Ectodermal cell (in vitro differentiated cells): ENCODE data around the gene MALT1.

Experiments
- H3K27ac ChIP-seq: 2 replicates; pipeline ENCODE4 v1.7.0; 2013; ENCODE audit warnings: mild to moderate bottlenecking, low read depth, low read length; ENCODE audit not compliant: insufficient read depth, poor library complexity, severe bottlenecking
- H3K27me3 ChIP-seq: 2 replicates; pipeline ENCODE4 v1.7.0; 2013; ENCODE audit warnings: mild to moderate bottlenecking, low read length; ENCODE audit not compliant: insufficient read depth, control insufficient read depth, poor library complexity, severe bottlenecking
- H3K36me3 ChIP-seq: one replicate; pipeline ENCODE4 v1.7.0; 2013; ENCODE audit warnings: low read length; ENCODE audit not compliant: control insufficient read depth, insufficient read depth
- H3K4me1 ChIP-seq: one replicate; pipeline ENCODE4 v1.7.0; 2013; ENCODE audit warnings: low read length; ENCODE audit not compliant: control insufficient read depth, insufficient read depth
- H3K4me3 ChIP-seq: 2 replicates; pipeline ENCODE4 v1.7.0; 2013; ENCODE audit warnings: low read depth, low read length, control low read depth; ENCODE audit not compliant: insufficient read depth
- H3K9me3 ChIP-seq: 2 replicates; pipeline ENCODE4 v1.7.0; 2013; ENCODE audit warnings: mild to moderate bottlenecking, low read length, moderate library complexity; ENCODE audit not compliant: control insufficient read depth
- WGBS, 2 experiments: methylation state at CpG; one replicate each; pipeline ENCODE4 v1.1.7; 2013; ENCODE audit warnings: missing lambda C conversion rate in 2 of 2; 5-methylcytosine and 5-hydroxymethylcytosine counted together

The MALT1 gene

DNA sequence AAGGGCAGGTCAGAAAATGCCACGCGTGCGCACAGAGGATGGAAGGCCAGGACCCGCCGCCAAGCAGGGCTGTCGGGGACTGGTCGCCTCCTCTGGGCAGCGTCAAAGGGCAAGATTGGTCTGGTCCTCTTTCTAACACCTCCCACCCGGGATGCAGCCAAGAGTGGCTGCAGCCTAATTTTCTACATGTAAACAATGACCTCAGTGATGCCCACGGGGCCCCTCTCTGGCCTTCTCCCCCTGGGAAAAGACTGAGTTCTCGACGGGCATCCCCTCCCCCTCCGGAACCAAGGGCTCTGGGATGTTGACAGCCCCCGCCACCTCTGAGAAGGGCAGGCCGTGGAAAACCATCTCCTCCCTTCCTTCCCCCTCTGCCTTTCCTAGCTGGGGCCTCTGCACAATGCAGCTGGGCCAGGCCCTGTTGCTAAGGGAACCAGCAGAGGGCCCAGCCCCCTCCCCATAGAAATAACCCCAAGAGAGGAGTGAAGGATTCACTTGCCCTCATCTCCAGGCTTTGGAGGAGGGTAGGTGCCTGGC lies 113.4 kb downstream of the MALT1 start:
- WGBS, 2 experiments, result 69 to 70% methylated on average over 15 of the region's 15 CpGs
- Histone ChIP-seq H3K9me3 (no peaks in the 10 kb centered on the region), H3K27ac (no peak overlapping the region), H3K4me1 (peaks cover 20% of the 10 kb centered on the region), H3K4me3 (no peak overlapping the region), H3K36me3 (no peaks in the 10 kb centered on the region), H3K27me3 (no peaks in the 10 kb centered on the region)

DNA sequence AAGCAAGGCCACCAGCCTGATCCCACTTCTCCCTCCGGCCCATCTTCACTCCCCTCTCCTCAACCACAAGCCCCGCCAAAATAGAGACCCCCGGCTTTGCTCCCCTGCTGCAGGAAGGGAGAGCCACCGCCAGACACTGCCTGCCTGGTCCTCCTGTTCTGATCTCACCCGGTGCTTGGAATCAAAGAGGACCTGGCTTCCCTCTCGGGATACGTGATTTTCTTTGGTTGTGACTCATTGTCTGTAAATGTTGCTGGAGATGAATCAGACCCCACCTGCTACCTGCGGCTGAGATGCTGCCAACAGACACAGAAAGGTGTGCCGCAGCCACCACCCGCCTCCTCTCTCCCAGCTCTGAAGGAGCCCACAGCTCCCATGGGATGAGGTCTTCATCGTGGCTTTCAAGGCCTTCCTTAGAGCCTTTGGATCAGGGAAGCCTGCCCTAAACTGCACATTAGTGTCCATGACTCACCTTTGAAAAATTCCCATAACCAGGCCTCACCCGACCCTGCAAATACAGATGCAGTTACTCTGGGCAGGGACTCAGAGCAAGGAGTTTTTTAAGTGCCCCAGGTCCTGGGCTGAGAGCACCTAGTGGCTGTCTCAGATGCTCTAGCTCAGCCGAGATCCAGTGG lies 114.0 kb downstream of the MALT1 start:
- no peaks in the 10 kb centered on the region for H3K36me3 ChIP-seq
- no peak overlapping the region for H3K27ac ChIP-seq
- 69 to 78% methylated on average over 13 of the region's 13 CpGs for WGBS, 2 experiments
- H3K27me3 ChIP-seq, result no peaks in the 10 kb centered on the region
- peaks cover 25% of the 10 kb centered on the region for H3K4me1 ChIP-seq
- H3K9me3 ChIP-seq, result no peaks in the 10 kb centered on the region
- no peak overlapping the region for H3K4me3 ChIP-seq

DNA sequence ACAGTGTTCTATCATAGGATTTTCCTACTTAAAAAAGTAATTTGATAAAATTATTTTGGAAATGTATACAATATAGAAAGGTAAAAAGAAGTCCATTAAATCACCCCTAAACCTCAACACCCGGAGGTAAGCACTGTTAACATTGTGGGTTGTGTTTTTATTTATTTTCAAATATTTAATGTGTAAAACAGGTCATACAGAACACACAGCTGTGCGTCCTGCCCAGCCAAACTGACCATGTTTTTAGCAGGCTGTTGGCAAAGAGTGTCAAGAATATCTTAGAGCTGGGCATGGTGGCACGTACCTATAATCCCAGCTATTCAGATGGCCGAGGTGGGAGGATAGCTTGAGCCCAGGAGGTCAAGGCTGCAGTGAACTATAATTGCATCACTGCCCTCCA lies 114.6 kb downstream of the MALT1 start:
- no peaks in the 10 kb centered on the region for H3K27me3 ChIP-seq
- no peaks in the 10 kb centered on the region for H3K36me3 ChIP-seq
- WGBS, 2 experiments, result 94 to 96% methylated on average over 3 of the region's 4 CpGs
- no peaks in the 10 kb centered on the region for H3K9me3 ChIP-seq
- no peak overlapping the region for H3K27ac ChIP-seq
- H3K4me1 ChIP-seq, result peaks cover 26% of the 10 kb centered on the region
- no peak overlapping the region for H3K4me3 ChIP-seq

DNA sequence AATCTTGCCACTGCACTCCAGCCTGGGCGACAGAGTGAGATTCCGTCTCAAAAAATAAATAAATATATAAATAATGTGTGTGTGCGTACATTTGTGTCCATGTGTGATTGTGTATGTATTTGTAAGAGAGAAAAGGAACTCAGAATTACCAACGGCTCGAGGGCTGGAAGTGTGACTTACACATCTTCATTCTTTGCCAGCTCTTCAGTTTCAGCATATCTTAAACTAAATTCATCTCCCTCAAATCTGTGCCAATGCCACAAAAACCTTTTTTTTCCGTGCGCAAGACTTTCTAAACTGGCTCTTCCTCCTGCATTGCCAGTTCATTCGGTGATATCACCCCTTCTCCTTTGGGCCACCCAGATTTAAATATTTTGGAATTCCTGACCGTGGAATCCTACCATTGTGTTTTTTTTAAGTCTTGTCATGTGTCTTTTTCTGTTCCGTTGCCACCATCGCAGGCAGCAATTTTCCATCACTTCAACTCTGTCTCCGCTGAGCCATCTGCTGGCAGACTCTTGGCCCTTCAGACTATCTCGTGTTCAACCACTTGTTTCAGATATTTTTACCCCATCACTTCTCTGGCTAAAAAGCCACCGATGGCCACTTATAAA lies 116.4 kb downstream of the MALT1 start:
- Histone ChIP-seq H3K36me3 (no peaks in the 10 kb centered on the region), H3K27ac (no peak overlapping the region), H3K9me3 (no peaks in the 10 kb centered on the region), H3K4me1 (peaks cover 26% of the 10 kb centered on the region), H3K4me3 (no peak overlapping the region), H3K27me3 (no peaks in the 10 kb centered on the region)
- 84 to 89% methylated on average over 13 to 14 of the region's 14 CpGs for WGBS, 2 experiments

DNA sequence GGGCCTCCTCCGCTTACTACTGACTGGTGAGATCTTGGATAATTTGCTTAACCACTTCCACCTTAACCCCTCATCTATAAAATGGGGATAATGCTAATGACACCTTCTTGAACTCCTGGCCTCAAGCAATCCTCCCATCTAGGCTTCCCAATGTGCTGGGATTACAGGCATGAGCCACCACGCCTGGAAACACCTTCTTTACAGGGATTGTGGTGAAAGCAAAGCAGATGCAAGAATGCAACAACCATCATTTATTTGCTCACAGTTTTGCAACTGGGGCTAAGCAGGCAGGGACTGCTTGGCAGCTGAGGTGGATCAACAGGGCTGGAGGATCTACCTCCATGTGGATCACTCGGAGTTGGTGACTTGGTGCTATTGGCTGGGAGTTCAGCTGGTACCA lies 117.2 kb downstream of the MALT1 start:
- Histone ChIP-seq H3K27ac (no peak overlapping the region), H3K36me3 (no peaks in the 10 kb centered on the region)
- WGBS, 2 experiments, result 91 to 96% methylated on average over 3 of the region's 3 CpGs

DNA sequence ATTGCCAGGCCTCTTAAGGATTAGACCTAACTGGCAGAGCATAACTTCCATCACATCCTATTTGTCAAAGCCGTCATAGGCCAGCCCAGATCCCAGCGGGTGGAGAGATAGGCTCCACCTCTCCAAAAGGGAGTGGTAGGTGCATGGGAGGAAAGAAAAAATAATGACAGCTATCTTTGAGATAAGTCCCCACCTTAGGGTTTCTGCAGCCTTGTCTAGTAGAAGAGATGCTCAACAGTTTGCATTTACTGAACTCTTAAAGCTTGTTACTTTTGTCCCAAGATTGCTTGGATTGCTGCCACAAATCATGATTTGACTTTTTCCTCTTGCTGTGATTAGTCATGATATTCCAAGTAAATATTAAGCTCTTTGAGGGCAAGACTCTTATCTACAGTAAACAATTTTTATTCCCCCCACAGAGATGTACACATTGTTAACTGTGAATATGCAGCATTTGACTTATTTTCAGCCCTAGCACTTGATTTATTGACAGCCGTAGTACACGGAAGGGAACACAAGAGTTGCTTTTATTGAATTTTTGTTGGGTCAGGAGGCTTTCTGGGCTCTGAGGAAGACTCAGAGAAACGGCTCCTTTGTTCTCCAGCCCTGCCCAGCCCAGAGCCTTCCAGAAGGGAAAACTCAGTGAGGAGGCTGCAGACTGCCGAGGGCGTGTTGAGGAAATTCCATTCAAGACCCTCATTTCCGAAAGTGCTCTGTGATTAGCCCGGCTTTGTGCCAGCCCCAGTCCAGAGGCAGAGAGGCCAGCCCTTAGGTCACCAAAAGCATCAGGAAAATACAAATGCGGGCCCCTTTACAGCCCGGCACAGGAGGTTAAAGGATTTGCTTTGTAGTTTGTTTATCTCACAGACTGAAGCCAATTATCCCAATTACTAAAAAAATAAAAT lies 118.0 kb downstream of the MALT1 start:
- H3K36me3 ChIP-seq, result no peaks in the 10 kb centered on the region
- H3K4me3 ChIP-seq, result no peak overlapping the region
- no peaks in the 10 kb centered on the region for H3K27me3 ChIP-seq
- no peaks in the 10 kb centered on the region for H3K9me3 ChIP-seq
- WGBS, 2 experiments, result 60 to 63% methylated on average over 9 to 11 of the region's 11 CpGs
- H3K4me1 ChIP-seq, result peaks cover 26% of the 10 kb centered on the region
- peak overlapping the region; percentile 76 for H3K27ac ChIP-seq

More for the DNA sequence above, 117.2 kb downstream of the MALT1 start:
- H3K9me3 ChIP-seq, result no peaks in the 10 kb centered on the region
- H3K4me1 ChIP-seq, result peaks cover 26% of the 10 kb centered on the region
- H3K27me3 ChIP-seq, result no peaks in the 10 kb centered on the region
- no peak overlapping the region for H3K4me3 ChIP-seq

DNA sequence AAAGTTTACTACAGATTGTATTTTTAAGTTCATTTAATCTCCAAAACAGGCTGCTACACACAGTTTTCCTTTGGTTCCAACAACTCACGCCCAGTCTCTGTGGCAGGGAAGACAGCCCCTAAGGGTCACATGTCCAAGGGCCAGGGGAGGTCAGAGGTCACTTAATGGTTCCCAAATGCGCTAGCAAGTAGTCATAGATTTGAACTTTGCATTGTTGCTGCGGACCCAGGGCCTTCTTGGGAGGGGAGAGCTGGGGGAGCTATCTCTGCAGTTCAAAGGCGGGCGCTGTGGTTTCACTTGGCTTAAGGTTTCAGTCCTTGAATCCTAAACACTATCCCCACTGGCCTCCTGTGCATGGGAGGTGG lies 118.6 kb downstream of the MALT1 start:
- 70 to 84% methylated on average over 3 to 5 of the region's 5 CpGs for WGBS, 2 experiments
- H3K4me1 ChIP-seq, result peaks cover 21% of the 10 kb centered on the region
- no peaks in the 10 kb centered on the region for H3K27me3 ChIP-seq
- H3K36me3 ChIP-seq, result no peaks in the 10 kb centered on the region
- H3K4me3 ChIP-seq, result no peak overlapping the region
- H3K27ac ChIP-seq, result peak overlapping the region; percentile 76
- no peaks in the 10 kb centered on the region for H3K9me3 ChIP-seq

DNA sequence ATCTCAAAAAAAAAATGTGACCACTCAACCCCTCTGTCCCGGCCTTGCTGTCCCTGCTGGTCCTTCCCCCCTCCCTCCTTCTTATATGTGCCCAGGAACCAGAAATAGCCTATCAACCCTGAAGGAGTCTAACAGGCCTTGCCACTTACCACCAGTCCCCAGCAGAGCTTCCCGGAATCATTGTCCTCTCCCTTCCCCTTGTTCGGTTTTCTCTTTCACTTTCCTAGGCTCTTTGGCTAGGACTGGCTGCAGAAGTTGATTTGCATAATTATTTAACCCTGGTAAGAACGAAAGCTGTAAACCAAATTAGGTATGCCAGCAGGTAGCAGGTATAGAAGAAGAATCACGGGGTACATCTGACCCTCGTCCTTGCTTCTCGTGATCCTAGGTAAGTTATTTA lies 120.8 kb downstream of the MALT1 start:
- Histone ChIP-seq H3K36me3 (no peaks in the 10 kb centered on the region), H3K4me3 (no peak overlapping the region), H3K27ac (no peak overlapping the region), H3K27me3 (no peaks in the 10 kb centered on the region), H3K9me3 (no peaks in the 10 kb centered on the region), H3K4me1 (peaks cover 15% of the 10 kb centered on the region)
- WGBS, 2 experiments, result 91 to 96% methylated on average over 7 of the region's 7 CpGs

DNA sequence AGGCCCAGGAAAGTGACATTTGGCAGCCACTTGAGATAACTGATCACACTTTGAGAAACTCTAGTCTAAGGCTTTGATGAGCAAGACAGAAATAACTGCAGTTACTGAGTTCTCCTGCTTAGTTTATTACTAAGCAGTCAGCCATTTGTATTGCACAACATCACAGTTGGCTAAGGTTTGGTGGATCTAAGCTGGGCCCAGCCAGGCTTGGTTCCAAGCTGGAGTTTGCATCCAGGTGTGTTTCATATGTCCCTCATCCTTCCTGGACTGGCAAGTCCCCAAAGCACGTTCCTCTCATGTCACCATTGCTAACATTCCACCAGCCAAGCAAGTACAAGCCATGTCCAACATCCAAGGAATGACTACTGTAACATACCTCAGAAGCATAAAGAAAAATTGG lies 122.1 kb downstream of the MALT1 start:
- Histone ChIP-seq H3K36me3 (no peaks in the 10 kb centered on the region), H3K27me3 (no peaks in the 10 kb centered on the region), H3K4me1 (peaks cover 15% of the 10 kb centered on the region), H3K9me3 (no peaks in the 10 kb centered on the region), H3K27ac (no peak overlapping the region), H3K4me3 (no peak overlapping the region)
- WGBS, 2 experiments, result 93 to 94% methylated on average over 1 of the region's 1 CpG

DNA sequence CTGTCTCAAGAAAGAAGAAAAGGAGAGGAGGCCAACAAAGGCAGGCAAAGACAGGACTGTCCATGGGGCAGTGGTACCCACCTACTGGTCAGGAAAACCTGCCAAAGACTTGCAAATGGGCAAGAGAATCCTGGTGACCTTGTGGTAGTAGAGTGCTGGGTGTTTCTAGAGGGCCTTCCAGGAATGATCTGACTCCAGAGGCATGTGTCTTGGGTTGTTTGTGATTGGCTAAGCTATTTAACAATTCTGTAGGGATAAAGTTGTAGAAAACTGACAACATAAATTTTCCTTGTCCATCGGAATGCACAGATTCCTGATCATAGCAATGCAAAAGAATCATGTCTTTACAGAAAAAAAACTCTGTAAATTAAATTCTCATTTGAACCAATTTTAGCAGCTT lies 125.0 kb downstream of the MALT1 start:
- H3K27ac ChIP-seq, result no peak overlapping the region
- no peaks in the 10 kb centered on the region for H3K4me1 ChIP-seq
- WGBS, 2 experiments, result 88 to 100% methylated on average over 1 of the region's 1 CpG
- no peaks in the 10 kb centered on the region for H3K9me3 ChIP-seq
- no peak overlapping the region for H3K4me3 ChIP-seq
- H3K36me3 ChIP-seq, result no peaks in the 10 kb centered on the region
- H3K27me3 ChIP-seq, result no peaks in the 10 kb centered on the region
